Subcutaneous adipose tissue (tissue), 4 donors: ENCODE data around the gene FLAD1. TPM values are rescaled to one million over a fixed set of nuclear protein-coding genes. Genes with fewer than 3 reads are reported as not detected.

ENCODE experiments used
- total RNA-seq, 4 donors: library from RNA; depleted of rRNA; stranded (reverse); fragments of >200 nt; gene quantifications; one replicate each; pipeline ENCODE4 v1.1.0, GENCODE V29; 2016
- TF ChIP-seq, protein P1 (sequence below): fragments of 450-650 bp; IDR thresholded peaks from one replicate; pipeline ENCODE4 v1.5.1; 2016; ENCODE audit warnings: low read depth, mild to moderate bottlenecking, control low read depth, antibody characterized with exemption, moderate library complexity

FLAD1 gene
- total RNA-seq, 4 donors from 2014 or later = 23.5 to 25.9 (median 24.7) TPM

- TF ChIP-seq, protein P1, sequence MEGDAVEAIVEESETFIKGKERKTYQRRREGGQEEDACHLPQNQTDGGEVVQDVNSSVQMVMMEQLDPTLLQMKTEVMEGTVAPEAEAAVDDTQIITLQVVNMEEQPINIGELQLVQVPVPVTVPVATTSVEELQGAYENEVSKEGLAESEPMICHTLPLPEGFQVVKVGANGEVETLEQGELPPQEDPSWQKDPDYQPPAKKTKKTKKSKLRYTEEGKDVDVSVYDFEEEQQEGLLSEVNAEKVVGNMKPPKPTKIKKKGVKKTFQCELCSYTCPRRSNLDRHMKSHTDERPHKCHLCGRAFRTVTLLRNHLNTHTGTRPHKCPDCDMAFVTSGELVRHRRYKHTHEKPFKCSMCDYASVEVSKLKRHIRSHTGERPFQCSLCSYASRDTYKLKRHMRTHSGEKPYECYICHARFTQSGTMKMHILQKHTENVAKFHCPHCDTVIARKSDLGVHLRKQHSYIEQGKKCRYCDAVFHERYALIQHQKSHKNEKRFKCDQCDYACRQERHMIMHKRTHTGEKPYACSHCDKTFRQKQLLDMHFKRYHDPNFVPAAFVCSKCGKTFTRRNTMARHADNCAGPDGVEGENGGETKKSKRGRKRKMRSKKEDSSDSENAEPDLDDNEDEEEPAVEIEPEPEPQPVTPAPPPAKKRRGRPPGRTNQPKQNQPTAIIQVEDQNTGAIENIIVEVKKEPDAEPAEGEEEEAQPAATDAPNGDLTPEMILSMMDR = no peak
Observed at GRCh38 chr1:155009742-155010141, 26.6 kb downstream of the FLAD1 start.

GRCh38 chr1:155010211-155010918 lies 27.2 kb downstream of the FLAD1 start:
- TF ChIP-seq, protein P1 = no peak

- TF ChIP-seq, protein P1 = no peak
Observed at GRCh38 chr1:155011004-155011416, 27.9 kb downstream of the FLAD1 start.

- TF ChIP-seq, protein P1 = no peak
Observed at GRCh38 chr1:155011437-155012025, 28.4 kb downstream of the FLAD1 start.

DNA sequence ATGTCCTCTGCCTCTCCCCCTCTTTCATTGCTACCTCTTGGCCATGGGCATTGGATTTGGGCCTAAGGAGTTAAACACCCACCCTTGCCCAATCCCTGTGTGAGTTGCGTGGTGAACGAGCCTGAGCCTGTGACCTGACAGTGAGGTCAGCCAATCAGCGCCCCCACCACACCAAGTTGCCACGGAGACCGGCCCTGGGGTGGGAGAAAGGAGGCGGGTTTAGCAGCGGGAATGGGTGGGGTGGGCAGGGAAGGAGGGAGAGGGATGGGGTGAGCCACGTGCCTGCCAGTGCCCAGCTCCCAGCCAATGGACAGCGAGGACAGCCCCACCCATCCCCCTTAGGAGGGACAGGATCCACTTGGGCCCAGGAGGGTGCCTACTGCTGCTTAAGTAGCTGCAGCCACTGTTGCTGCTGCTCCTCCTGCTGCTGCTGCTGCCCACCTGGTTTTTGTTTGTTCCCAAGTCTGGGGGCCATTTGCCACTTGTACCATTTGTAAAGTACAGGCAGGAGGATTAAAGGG lies 28.9 kb downstream of the FLAD1 start:
- TF ChIP-seq, protein P1 = no peak

- TF ChIP-seq, protein P1 = no peak
Observed at GRCh38 chr1:155012776-155013602, 29.8 kb downstream of the FLAD1 start.

GRCh38 chr1:155013632-155014031 lies 30.5 kb downstream of the FLAD1 start:
- TF ChIP-seq, protein P1 = no peak
